HuH-7.5 (cell line): Measurements from ENCODE around the gene CACNA1H.

ENCODE experiments used
- DNase-seq: peaks from one replicate; pipeline ENCODE4 v3.0.0; 2011; ENCODE audit warnings: low spot score

The CACNA1H gene

DNA sequence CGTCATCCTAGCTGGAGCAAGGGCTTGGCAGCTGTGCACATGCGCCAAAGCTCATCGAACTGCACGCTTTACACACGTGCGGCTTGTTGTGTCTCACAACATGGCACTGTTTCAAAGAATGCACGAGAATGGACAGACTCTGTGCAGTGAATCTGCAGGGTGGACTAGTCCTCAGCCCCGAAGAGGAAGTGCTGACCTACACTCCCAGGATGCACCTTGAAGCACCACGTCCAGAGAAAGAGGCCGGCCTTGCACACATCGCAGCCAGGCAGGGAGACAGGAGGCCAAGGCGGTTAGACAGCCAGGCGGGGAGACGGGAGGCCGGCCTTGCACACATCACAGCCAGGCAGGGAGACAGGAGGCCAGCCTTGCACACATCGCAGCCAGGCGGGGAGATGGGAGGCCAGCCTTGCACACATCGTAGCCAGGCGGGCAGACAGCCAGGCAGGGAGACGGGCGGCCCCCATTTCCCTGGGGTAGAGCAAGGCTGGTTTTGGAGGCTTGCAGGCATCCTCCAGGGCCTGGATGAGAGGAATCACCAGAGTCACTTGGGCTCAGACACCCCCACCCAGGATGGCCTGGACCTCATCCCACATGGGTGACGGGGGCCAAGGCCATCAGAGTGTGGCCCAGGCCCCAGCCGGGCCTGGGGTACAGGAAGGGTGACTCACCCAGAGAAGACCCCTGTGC, 9.0 kb upstream of the CACNA1H start:
- DNase-seq: no peak

DNA sequence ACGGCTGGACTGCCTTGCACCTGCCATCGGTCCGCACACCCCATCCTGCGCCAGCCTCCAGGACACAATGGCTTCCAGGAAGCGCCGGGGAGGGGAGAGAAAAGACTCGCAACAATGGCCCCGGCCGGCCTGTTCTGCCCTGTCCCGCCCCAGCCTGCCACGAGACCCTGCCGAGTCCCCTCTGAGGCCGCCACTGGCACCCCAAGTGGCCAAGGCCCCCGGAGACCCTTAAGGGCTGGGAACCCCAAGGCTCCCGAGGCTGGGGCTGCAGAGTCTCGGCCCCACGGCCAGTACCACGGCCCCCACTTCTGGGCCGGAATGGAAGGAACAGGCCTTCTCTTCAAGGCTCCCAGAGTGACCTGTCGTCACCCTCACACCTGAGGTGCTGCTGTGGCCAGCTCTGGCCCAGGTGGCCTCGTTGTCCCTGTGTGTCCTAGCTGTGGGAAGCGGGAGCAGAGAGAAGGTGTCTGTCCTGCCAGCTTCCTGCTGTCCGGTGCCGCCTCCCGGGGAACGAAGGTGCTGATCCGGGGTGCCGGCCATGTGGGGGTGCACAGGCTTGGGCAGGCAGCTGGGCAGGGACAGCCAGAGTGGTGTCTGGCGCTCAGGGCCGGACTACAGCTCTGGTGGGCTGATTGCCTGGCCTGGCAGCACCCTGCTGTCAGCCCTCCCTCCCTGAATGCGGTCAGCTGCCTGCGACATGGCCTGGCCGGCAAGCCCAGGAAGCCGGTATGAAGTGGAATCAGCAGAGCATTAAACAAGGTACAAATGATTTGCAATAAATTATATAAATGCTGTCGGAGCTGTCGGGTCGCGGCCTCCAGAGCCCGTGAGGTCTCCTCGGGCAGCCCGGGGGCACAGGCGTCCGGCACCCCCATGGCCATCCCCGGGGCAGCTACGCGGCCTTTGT, 8.2 kb upstream of the CACNA1H start:
- no peak for DNase-seq

DNA sequence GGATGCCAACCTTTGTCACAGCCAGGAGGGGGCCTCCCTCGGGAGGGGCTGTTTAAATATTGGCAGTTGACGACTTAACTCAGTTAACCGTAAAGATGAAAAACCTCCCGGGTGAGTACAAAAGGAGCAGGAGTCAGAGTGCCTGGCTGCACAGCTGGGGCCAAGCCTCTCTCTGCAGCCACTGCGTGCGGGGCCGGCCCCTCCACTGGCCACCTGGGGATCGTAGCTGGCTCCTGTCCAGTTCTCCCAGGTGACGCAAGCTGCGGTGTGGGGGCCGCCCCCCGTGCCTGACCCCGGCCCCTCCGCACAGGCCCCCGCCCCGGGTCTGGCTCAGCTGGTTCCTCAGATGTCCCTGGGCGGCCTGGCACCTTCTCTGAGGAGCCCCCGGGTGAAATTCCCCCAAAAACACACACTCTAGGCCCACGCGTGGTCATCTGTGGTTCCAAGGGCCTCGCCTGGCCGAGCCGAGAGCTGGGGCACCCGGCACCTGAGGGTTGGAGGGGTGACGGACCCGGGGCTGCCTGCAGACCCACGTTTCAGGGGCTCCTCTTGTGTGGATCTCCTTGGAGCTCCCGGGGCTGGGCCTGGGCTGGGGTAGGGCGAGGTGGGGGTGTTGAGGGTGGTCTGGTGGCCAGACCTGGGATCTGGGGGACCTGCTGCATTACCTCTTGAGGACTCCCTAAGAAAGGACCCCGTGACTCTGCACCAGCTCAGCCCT, 7.4 kb upstream of the CACNA1H start:
- no peak for DNase-seq

DNA sequence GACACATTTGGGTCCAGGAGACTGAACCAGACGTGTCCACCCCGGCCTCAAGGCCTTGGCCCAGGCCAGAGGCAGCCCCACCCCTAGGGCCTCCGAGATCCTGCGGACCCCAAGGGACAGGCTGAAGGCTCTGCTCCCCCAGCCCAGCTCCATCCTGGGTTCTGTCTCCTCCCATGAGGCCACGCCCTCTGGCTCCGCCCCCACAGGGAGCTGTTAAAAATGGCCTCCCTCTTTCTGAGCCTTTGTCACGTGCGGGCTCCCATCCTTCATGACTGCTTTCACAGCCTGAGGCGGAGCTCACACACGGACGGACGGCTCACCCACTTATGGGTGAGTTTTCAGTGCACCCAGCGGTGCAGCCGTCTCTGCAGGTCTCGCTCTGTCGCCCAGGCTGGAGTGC, 6.5 kb upstream of the CACNA1H start:
- no peak for DNase-seq

DNA sequence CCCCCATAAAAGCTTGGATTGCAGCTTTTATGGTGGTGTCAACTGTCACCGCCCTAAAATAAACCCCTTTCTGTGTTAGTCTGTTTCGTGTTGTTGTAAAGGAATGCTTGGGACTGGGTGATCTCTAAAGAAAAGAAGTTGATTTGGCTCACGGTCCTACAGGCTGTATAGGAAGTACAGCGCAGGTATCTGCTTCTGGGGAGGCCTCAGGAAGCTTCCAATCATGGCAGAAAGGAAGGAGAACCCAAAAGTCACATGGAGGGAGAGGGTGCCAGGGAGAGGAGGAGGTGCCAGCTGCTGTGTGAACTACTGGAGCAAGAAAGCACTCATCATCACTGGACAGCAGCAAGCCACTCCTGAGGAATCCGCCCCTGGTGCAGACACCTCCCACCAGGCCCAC, 5.9 kb upstream of the CACNA1H start:
- no peak for DNase-seq

DNA sequence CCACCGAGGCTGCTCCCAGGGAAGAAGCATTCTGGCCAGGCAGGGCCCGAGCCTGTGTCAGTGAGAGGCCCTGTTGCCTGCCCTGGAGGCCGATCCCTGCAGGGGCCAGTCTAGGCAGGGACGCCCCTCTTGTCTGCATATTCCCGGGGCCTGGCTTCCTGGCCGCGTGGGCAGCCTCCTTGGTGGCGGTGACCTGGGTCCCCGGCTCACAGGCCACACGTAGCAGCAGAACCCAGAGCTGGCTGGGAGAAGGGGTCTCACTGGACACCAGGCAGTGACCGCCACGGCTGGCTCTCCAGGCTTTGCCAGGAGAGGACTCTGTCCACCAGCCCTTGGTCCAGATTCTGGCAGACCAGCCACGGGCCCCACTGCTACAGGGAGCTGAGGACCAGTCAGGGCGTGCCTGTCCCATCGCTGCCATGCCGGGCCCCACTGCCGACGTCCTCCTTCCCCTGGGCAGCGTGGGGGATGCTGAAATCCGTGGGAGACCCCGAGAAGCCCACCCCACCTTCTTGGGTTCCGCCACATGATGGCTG, 3.7 kb upstream of the CACNA1H start:
- DNase-seq: no peak

DNA sequence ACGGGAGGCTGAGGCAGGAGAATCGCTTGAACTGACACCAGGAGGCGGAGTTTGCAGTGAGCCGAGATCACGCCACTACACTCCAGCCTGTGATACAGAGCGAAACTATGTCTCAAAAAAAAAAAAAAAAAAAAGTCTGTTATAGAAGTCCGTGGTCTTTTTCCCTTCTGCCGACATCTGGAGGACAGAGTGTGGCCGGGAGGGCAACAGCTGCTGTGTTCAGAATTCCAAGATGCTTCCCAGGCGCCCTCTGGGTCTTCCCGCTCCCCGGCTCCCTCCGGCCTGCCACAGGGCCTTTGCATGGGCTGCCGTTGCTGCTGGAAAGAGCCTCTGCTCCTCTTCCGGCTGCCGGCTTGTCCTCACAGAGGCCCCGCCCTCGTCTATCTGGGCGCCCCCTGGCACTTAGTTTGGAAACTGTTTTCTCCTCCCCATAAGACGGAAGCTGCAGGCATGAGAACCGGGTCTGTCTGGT, 2.4 kb upstream of the CACNA1H start:
- DNase-seq: peak; percentile 69

DNA sequence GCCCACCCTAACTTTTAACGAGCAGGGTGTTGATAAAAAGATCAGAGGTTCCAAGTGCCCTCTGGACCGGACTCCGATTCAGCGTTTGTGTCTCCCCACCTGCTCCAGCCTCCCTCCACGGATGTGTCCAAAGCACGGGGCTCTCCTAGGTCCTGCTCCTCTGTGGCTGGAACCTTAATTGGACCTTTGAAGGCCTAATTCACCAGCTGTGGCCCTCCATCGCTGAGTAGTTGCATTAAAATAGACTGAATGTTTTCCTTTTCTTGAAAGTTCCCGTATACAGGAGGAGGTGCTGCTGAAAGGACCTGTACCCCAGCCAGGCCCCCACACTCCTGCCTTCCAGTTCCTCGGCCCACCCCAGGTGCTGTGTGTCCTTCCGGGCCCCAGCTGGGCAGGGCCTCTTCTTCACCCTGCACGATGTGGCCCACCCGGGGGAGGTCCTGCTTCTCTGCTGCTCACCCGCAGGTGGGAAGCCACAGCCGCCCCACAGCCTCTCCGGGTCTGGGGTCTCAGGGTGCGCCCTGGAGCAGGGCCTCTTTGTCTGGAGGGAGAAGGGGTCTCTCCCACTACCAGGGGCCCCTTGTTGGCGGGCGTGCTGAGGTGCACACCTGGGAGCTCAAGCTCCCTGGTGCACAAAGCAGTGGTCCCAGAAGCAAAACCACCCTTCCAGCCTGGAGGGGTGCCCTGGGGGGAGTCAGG, 1.3 kb upstream of the CACNA1H start:
- no peak for DNase-seq

DNA sequence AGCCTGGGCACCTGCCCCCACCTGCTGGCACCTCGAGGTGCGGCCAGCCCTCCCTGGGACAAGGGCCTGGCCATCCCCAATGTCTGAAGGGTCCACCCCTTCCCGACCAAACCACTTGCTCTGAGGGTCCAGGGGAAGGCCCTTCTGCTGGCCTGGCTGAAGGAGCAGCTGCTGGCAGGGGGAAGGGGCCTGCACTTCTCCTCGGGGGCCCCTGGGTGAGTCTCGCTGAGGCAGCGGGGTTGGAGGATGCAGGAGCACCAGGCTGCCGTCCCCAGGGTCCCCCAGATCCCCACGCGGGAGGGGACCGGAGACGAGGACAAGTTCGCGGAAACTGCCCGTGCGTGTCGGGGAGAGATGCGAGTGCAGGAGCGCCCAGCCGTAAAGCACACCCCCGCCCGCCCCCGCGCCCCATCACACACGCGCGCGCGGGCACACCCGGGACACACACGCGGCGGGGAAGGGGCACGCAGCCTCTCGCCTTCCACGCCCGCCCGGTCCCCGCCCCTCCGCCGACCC, 725 bp upstream of the CACNA1H start:
- no peak for DNase-seq

DNA sequence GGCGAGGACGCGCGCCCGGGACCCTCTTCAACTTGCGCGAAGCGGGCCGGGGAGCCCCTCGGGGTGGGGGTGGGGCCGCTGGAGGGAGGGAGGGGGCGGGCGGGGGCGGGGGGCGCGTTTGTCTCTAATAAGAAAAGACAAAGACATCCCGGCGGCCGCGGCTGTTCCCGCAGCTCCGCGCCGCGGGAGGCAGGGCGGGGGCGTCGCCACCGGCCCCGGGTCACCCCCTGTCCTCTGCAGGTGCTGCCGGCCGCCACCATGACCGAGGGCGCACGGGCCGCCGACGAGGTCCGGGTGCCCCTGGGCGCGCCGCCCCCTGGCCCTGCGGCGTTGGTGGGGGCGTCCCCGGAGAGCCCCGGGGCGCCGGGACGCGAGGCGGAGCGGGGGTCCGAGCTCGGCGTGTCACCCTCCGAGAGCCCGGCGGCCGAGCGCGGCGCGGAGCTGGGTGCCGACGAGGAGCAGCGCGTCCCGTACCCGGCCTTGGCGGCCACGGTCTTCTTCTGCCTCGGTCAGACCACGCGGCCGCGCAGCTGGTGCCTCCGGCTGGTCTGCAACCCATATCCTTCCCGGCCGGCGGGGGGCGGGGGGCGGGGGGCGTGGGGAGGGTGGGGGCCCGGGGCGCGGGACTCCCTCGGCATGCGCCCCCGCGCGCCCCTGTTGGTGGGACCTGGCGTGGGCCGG, 714 bp downstream of the CACNA1H start:
- no peak for DNase-seq

DNA sequence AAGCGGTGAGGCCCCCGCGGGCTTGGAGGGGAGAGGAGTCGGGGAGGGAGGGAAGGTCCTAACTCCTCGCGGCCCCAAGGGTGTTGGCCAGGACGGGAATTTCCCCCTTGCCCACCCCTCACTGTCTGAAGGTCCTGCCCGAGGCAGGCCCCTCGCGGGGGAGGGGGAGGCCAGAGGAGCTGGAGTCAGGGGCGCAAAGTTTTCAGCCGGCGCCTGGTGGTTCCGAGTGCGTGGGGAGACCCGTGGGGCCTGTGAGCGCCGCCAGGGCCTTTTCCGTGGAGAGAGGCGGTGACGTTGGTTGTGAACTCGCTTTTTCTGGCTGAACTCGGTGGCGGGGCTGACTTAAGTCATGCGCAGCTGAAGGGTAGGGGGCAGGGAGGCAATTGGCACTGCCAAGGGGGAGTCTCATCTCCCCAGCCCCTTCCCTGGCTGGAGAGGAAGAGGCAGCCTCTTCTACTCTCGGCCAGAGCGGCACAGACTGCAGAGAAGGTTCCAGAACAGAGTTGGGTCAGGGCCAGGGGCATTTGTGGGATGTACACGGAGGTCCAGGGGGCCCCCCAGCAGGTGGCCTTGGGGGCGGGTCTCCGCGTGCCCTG, 1.5 kb downstream of the CACNA1H start:
- no peak for DNase-seq

DNA sequence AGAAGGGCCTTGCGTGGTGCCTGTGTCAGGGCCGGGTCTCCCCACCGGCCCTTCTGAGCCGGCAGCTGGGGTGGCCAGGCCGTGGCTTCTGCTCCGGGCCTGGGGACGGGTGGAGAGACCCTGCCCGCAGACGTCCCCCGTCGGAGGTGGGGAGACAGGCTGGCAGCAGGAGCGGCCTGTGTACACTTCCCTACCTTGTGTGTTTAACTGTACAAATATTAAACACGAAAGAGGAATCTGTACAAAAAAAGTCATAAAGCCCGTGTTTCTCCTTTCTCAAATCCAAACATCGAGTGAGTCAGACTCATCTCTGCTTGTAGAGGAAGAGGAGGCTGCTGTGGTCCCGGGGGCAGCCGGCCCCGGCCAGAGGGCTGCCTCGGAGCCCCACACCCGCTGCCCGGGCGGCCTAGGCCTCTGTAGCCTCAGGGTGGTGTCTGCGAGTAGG, 2.0 kb downstream of the CACNA1H start:
- peak; percentile 84 for DNase-seq

DNA sequence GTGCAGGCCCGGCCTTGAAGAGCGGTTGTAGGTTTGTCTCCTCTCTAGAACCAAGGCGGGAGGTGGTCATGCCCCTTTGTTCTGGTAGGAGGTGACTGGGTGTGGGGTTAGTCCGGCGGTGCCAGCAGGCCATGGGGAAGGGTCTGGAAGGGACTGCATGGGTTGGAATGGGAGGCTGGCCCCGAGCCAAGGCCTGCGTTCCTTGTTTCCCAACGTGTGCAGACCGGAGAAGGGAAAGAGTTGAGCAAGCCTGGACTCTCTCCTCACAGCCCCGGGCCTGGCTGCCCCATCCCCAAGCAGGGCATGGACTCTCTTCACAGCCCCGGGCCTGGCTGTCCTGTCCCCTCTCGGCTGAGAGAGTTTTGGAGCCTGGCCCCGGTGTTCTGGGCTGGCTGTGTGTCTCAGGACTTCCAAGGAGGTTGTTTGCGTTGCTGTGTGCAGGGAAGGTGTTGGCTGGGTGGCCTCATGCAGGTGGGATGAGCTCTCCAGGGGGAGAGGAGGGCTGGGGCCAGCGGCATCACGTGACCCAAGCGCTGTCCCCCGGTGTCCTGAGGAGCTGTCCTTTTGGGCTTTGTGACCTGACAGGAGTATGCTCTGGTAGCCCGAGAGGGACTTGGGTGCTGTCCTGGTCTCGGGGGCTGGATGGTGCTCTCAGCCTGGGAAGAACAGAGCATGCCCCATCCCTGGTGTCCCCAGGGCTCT, 2.6 kb downstream of the CACNA1H start:
- peak; percentile 63 for DNase-seq

DNA sequence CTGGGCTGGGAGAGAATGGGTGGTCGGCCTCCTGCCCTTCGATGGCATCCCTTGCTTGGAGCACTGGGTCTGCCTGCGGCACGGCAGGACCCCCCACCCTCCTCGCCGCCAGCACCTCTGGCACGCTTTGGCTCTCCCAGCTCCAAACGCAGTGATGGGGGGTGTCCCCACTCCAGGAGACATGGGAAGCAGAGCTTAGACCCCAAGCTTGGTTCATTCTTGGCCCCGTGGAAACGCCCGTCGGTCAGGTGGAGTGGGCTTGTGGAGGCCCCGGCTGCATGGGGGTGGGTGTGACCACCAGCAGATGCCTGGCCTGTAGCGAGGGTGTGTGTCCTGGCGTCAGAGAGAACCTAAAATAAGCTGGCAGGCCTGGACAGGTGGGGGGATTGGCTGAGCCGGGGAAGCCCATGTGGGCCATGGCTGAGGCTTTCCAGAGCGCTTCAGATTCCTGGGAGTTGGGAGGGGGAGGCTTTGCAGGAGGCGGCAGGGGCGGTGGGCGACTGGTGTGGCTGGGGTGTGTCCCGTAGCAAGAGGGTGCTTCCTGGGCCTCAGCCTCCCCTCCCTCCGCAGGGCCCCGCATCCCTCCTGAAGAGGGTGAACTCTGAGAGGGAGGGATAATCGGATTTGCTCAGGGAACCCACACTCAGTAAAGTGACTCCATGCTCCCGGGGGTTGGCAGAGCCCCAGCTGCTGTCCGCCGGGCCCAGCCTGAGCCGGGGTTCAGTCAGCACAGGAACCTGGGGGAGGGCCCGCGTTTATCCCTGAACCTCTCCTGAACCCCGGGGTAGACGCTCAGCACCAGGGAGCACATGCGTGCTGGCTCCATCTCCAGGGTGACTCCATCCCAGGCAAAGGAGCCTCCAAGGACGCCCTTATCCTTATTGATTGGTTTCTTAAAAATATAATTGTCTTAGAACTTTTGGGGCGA, 3.4 kb downstream of the CACNA1H start:
- no peak for DNase-seq

DNA sequence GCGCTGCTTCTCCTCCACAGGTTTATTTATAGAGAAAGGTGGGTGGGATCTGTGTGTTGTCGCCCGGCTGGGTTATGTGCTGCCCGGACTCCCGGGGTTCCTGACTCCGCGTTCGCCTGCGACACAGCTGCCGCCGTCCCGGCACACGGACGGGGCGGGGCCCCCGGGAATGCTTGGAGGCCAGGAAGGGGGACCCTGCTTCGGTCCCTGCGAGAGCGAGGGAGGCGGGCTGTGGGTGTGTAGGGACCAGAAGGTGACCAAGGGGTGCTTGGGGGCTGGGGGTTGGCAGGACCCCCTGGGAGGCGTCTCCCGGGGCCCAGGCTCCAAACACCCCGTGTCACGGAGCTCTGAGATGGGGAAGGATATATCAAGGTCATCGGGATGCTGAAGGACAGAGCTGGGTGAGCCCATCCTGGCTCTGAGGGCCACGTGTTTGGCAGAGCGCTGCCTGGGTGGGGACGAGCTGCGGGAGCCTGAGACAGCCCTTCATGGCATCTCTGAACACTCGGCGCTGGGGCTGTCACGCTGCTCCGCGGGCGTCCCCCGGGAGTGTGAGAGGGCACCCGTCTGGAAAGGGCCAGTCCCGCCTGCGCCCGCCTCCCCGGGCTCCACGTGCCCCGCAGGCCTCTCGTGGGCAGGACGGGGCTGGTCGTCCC, 4.2 kb downstream of the CACNA1H start:
- DNase-seq: no peak

DNA sequence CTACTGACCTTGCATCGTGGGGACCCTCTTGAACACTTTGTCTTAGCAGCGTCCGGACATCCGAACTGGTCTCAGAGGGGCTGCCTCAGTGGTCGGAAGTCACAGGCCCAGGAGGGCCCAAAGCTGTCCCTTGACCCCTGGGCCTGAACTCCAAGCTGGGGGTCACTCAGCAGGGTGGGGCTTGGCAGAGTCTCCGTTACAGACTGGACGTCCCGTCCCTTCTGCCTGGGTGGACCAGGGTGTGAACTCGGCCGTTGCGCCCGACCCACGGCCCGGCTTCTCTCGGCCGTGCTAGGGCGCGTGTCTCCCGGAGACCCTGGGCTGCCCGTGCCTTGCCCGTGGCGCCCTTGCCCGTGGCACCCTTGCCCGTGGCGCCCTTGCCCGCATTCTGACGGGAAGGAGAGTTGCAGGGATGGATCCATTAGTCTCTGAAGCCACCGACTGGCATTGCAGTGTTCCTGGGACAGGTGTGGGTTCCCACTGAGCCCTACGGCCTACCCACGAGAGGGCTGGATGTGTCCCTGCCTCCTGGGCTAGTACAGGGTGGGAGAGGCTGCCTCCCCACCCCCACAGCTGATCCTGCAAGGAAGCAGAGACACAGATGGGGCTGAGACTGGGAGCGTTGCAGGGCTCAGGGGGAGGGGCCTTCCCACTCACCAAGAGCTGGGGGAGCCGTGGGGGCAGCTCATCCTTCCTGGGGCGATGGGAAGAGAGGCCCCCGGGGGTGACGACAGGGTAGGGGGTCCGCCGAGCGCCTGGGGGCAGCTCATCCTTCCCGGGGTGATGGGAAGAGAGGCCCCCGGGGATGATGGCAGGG, 4.9 kb downstream of the CACNA1H start:
- no peak for DNase-seq
